SK-N-SH treated with all-trans-retinoic acid at 6 μM for 48 hours (cell line): ENCODE results near the gene ITCH.
A peak's percentile ranks its signal among the peaks of the same experiment; 100 is the strongest.

ENCODE experiments used
- ATAC-seq: fragments of 200-7000 bp; cut with Tn5 transposase; 3 replicates; pipeline ENCODE4 v1.9.1; 2020; ENCODE audit warnings: mild to moderate bottlenecking, moderate library complexity
- ARNTL ChIP-seq: fragments of 450-650 bp; formaldehyde crosslinking; IDR thresholded peaks from 2 replicates; pipeline ENCODE4 v1.5.0; 2020; ENCODE audit warnings: low read depth, mild to moderate bottlenecking, moderate library complexity, borderline replicate concordance
- BACH2 ChIP-seq: fragments of 250-450 bp; sonication (Bioruptor Pico); IDR thresholded peaks from 2 replicates; pipeline ENCODE4 v1.9.0; 2021; ENCODE audit warnings: mild to moderate bottlenecking, borderline replicate concordance
- CREB5 ChIP-seq: fragments of 250-450 bp; sonication (Bioruptor Pico); IDR thresholded peaks from 2 replicates; pipeline ENCODE4 v1.5.1; 2020; ENCODE audit warnings: low read depth, mild to moderate bottlenecking, moderate library complexity
- CSDC2 ChIP-seq: fragments of 250-450 bp; sonication (Bioruptor Pico); IDR thresholded peaks from 2 replicates; pipeline ENCODE4 v1.5.0; 2020; ENCODE audit warnings: mild to moderate bottlenecking, moderate library complexity
- CSRNP3 ChIP-seq: fragments of 250-450 bp; sonication (Bioruptor Pico); IDR thresholded peaks from 2 replicates; pipeline ENCODE4 v1.5.1; 2021; ENCODE audit warnings: mild to moderate bottlenecking, moderate library complexity
- ESRRG ChIP-seq: fragments of 250-450 bp; sonication (Bioruptor Pico); IDR thresholded peaks from 2 replicates; pipeline ENCODE4 v1.6.1; 2021; ENCODE audit warnings: mild to moderate bottlenecking
- GLIS3 ChIP-seq: fragments of 250-450 bp; sonication (Bioruptor Pico); IDR thresholded peaks from 2 replicates; pipeline ENCODE4 v1.5.0; 2020; ENCODE audit warnings: mild to moderate bottlenecking, moderate library complexity
- ISL1 ChIP-seq: fragments of 250-450 bp; sonication (Bioruptor Pico); IDR thresholded peaks from 2 replicates; pipeline ENCODE4 v2.1.2; 2022; ENCODE audit warnings: mild to moderate bottlenecking, moderate library complexity
- OSR1 ChIP-seq: fragments of 250-450 bp; sonication (Bioruptor Pico); IDR thresholded peaks from 2 replicates; pipeline ENCODE4 v1.8.0; 2022; ENCODE audit warnings: moderate library complexity, mild to moderate bottlenecking, inconsistent platforms
- POU6F1 ChIP-seq: fragments of 250-450 bp; sonication (Bioruptor Pico); IDR thresholded peaks from 2 replicates; pipeline ENCODE4 v1.8.0; 2021; ENCODE audit warnings: low read depth, mild to moderate bottlenecking, moderate library complexity, borderline replicate concordance
- PPARA ChIP-seq: fragments of 250-450 bp; sonication (Bioruptor Pico); IDR thresholded peaks from 2 replicates; pipeline ENCODE4 v1.5.0; 2020; ENCODE audit warnings: mild to moderate bottlenecking, borderline replicate concordance
- RARB ChIP-seq: fragments of 250-450 bp; sonication (Bioruptor Pico); IDR thresholded peaks from 2 replicates; pipeline ENCODE4 v1.8.0; 2021; ENCODE audit warnings: mild to moderate bottlenecking, moderate library complexity
- TCF4 ChIP-seq: fragments of 250-450 bp; sonication (Bioruptor Pico); IDR thresholded peaks from 2 replicates; pipeline ENCODE4 v1.8.0; 2021; ENCODE audit warnings: mild to moderate bottlenecking, moderate library complexity, borderline replicate concordance
- ZC3H10 ChIP-seq: fragments of 250-450 bp; sonication (Bioruptor Pico); IDR thresholded peaks from 2 replicates; pipeline ENCODE4 v1.5.1; 2021; ENCODE audit warnings: mild to moderate bottlenecking, moderate library complexity
- ZFP3 ChIP-seq: fragments of 250-450 bp; sonication (Bioruptor Pico); IDR thresholded peaks from 2 replicates; pipeline ENCODE4 v1.5.0; 2020; ENCODE audit warnings: mild to moderate bottlenecking, moderate library complexity
- ZFP30 ChIP-seq: fragments of 450-650 bp; formaldehyde crosslinking; IDR thresholded peaks from 2 replicates; pipeline ENCODE4 v1.5.0; 2022; ENCODE audit warnings: mild to moderate bottlenecking, moderate library complexity
- ZNF565 ChIP-seq: fragments of 450-650 bp; formaldehyde crosslinking; conservative IDR thresholded peaks from 2 replicates; pipeline ENCODE4 v1.5.0; 2020; ENCODE audit warnings: low read depth, mild to moderate bottlenecking, moderate library complexity
- ZNF70 ChIP-seq: fragments of 450-650 bp; formaldehyde crosslinking; IDR thresholded peaks from 2 replicates; pipeline ENCODE4 v1.5.0; 2020; ENCODE audit warnings: mild to moderate bottlenecking, moderate library complexity
- ZNF8 ChIP-seq: fragments of 450-650 bp; formaldehyde crosslinking; IDR thresholded peaks from 2 replicates; pipeline ENCODE4 v1.5.0; 2020; ENCODE audit warnings: mild to moderate bottlenecking, moderate library complexity
- TF ChIP-seq, protein P1 (sequence below): fragments of 250-450 bp; sonication (Bioruptor Pico); IDR thresholded peaks from 2 replicates; pipeline ENCODE4 v1.5.0; 2020; ENCODE audit warnings: mild to moderate bottlenecking, moderate library complexity
- TF ChIP-seq, protein P2 (sequence below): fragments of 250-450 bp; sonication (Bioruptor Pico); IDR thresholded peaks from 2 replicates; pipeline ENCODE4 v1.8.0; 2020; ENCODE audit warnings: mild to moderate bottlenecking, moderate library complexity, borderline replicate concordance

ITCH gene

DNA sequence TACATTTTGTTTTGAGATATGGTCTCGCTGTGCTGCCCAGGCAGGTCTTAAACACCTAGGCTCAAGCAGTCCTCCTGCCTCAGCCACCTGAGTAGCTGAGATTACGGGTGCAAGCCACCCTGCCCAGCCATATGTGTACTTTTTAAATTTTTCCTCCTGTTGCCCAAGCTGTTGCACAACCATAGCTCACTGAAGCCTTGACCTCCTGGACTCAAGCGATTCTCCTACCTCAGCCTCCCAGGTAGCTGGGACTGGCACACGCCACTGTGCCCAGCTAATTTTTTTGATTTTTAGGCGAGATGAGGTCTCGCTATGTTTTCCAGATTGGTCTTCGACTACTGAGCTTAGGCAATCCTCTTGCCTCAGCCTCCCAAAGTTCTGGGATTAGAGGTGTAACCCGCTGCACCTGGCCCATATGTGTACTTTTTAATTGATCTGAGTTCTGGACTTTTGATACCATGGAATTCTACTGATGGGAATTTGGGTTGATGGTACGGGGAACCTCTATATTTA is 44.9 kb downstream of the ITCH start:
- TF ChIP-seq, protein P1, sequence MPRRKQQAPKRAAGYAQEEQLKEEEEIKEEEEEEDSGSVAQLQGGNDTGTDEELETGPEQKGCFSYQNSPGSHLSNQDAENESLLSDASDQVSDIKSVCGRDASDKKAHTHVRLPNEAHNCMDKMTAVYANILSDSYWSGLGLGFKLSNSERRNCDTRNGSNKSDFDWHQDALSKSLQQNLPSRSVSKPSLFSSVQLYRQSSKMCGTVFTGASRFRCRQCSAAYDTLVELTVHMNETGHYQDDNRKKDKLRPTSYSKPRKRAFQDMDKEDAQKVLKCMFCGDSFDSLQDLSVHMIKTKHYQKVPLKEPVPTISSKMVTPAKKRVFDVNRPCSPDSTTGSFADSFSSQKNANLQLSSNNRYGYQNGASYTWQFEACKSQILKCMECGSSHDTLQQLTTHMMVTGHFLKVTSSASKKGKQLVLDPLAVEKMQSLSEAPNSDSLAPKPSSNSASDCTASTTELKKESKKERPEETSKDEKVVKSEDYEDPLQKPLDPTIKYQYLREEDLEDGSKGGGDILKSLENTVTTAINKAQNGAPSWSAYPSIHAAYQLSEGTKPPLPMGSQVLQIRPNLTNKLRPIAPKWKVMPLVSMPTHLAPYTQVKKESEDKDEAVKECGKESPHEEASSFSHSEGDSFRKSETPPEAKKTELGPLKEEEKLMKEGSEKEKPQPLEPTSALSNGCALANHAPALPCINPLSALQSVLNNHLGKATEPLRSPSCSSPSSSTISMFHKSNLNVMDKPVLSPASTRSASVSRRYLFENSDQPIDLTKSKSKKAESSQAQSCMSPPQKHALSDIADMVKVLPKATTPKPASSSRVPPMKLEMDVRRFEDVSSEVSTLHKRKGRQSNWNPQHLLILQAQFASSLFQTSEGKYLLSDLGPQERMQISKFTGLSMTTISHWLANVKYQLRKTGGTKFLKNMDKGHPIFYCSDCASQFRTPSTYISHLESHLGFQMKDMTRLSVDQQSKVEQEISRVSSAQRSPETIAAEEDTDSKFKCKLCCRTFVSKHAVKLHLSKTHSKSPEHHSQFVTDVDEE (CRISPR knock-in tag): no peak
- no peak for TF ChIP-seq CSDC2
- no peak for TF ChIP-seq CSRNP3 (CRISPR knock-in tag)
- TF ChIP-seq POU6F1 (CRISPR knock-in tag): no peak
- no peak for TF ChIP-seq ZFP30 (CRISPR knock-in tag)
- ATAC-seq: no peak

- peak; percentile 33; the same call in 2 of the 3 replicates for ATAC-seq
- TF ChIP-seq ZC3H10 (CRISPR knock-in tag) (no peak), CSRNP3 (CRISPR knock-in tag) (no peak), ARNTL (no peak), ISL1 (CRISPR knock-in tag) (no peak), CSDC2 (no peak), RARB (CRISPR knock-in tag) (no peak), ZNF565 (no peak), TCF4 (CRISPR knock-in tag) (no peak), PPARA (CRISPR knock-in tag) (no peak), ZNF70 (CRISPR knock-in tag) (no peak), ZNF8 (CRISPR knock-in tag) (no peak), ESRRG (CRISPR knock-in tag) (no peak), GLIS3 (CRISPR knock-in tag) (no peak), ZFP3 (CRISPR knock-in tag) (no peak), OSR1 (CRISPR knock-in tag) (no peak), CREB5 (CRISPR knock-in tag) (no peak), POU6F1 (CRISPR knock-in tag) (no peak), BACH2 (CRISPR knock-in tag) (no peak)
- TF ChIP-seq, protein P2, sequence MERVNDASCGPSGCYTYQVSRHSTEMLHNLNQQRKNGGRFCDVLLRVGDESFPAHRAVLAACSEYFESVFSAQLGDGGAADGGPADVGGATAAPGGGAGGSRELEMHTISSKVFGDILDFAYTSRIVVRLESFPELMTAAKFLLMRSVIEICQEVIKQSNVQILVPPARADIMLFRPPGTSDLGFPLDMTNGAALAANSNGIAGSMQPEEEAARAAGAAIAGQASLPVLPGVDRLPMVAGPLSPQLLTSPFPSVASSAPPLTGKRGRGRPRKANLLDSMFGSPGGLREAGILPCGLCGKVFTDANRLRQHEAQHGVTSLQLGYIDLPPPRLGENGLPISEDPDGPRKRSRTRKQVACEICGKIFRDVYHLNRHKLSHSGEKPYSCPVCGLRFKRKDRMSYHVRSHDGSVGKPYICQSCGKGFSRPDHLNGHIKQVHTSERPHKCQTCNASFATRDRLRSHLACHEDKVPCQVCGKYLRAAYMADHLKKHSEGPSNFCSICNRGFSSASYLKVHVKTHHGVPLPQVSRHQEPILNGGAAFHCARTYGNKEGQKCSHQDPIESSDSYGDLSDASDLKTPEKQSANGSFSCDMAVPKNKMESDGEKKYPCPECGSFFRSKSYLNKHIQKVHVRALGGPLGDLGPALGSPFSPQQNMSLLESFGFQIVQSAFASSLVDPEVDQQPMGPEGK (CRISPR knock-in tag): no peak
- TF ChIP-seq, protein P1 (CRISPR knock-in tag): no peak
Measured at GRCh38 chr20:34410336-34410735, 47.3 kb downstream of the ITCH start.
